HepG2 (cell line): ENCODE results near the gene ETHE1. TPM values are rescaled to one million over a fixed set of nuclear protein-coding genes. Genes with fewer than 3 reads are reported as not detected.

ENCODE experiments used
- AKAP8 ChIP-seq: sonication (generic); formaldehyde crosslinking; IDR thresholded peaks from 2 replicates; pipeline ENCODE4 v1.5.1; 2020; ENCODE audit warnings: mild to moderate bottlenecking, missing genetic modification reagents
- ARNT2 ChIP-seq: sonication (generic); formaldehyde crosslinking; IDR thresholded peaks from 2 replicates; pipeline ENCODE4 v1.8.0; 2022; ENCODE audit warnings: mild to moderate bottlenecking, low read depth, missing genetic modification reagents, moderate library complexity
- HINFP ChIP-seq: sonication (generic); formaldehyde crosslinking; IDR thresholded peaks from 2 replicates; pipeline ENCODE4 v1.4.0; 2020; ENCODE audit warnings: low read depth, mild to moderate bottlenecking, missing genetic modification reagents
- HOXA5 ChIP-seq: sonication (generic); formaldehyde crosslinking; IDR thresholded peaks from 2 replicates; pipeline ENCODE4 v1.4.0; 2020; ENCODE audit warnings: missing genetic modification reagents
- KLF16 ChIP-seq, 2 experiments: sonication (generic) in 1 of 2; formaldehyde crosslinking in 1 of 2; IDR thresholded peaks; 2 replicates each; pipeline versions ENCODE4 v1.6.1 to v1.8.0; 2016 to 2023; ENCODE audit warnings: missing genetic modification reagents in 2 of 2, missing compliant biosample characterization in 1 of 2
- MTF2 ChIP-seq: sonication (generic); formaldehyde crosslinking; IDR thresholded peaks from 2 replicates; pipeline ENCODE4 v1.5.0; 2020; ENCODE audit warnings: missing genetic modification reagents, borderline replicate concordance
- MYNN ChIP-seq: sonication (generic); formaldehyde crosslinking; IDR thresholded peaks from 2 replicates; pipeline ENCODE4 v1.4.0; 2020; ENCODE audit warnings: mild to moderate bottlenecking, low read depth, missing genetic modification reagents
- SAP130 ChIP-seq: IDR thresholded peaks from 2 replicates; pipeline ENCODE4 v1.6.1; 2016; ENCODE audit warnings: low read depth
- SRSF1 ChIP-seq: fragments of 200-400 bp; formaldehyde crosslinking; optimal IDR thresholded peaks from 2 replicates; pipeline ENCODE3; 2017; ENCODE audit warnings: mild to moderate bottlenecking, low read depth, low read length, moderate library complexity
- ZBTB38 ChIP-seq: sonication (generic); formaldehyde crosslinking; IDR thresholded peaks from 2 replicates; pipeline ENCODE4 v1.5.1; 2020; ENCODE audit warnings: mild to moderate bottlenecking, missing genetic modification reagents
- ZHX2 ChIP-seq, 2 experiments: sonication (generic) in 1 of 2; formaldehyde crosslinking in 1 of 2; IDR thresholded peaks; 2 replicates each; pipeline versions ENCODE4 v1.6.1 to v1.9.0; 2014 to 2022; ENCODE audit warnings: antibody characterized with exemption in 1 of 2, borderline replicate concordance in 1 of 2, inconsistent platforms in 1 of 2, low read depth in 1 of 2, missing genetic modification reagents in 1 of 2
- ZNF230 ChIP-seq: sonication (generic); formaldehyde crosslinking; IDR thresholded peaks from 2 replicates; pipeline ENCODE4 v1.4.0; 2020; ENCODE audit warnings: mild to moderate bottlenecking, missing genetic modification reagents
- ZNF333 ChIP-seq: sonication (generic); formaldehyde crosslinking; IDR thresholded peaks from 2 replicates; pipeline ENCODE4 v1.4.0; 2020; ENCODE audit warnings: mild to moderate bottlenecking, missing genetic modification reagents, borderline replicate concordance
- ZNF34 ChIP-seq: sonication (generic); formaldehyde crosslinking; IDR thresholded peaks from 2 replicates; pipeline ENCODE4 v1.4.0; 2020; ENCODE audit warnings: mild to moderate bottlenecking, missing genetic modification reagents, borderline replicate concordance
- ZNF343 ChIP-seq: sonication (generic); formaldehyde crosslinking; IDR thresholded peaks from 2 replicates; pipeline ENCODE4 v1.4.0; 2020; ENCODE audit warnings: mild to moderate bottlenecking, missing genetic modification reagents
- ZNF614 ChIP-seq: IDR thresholded peaks from 2 replicates; pipeline ENCODE4 v1.6.1; 2018; ENCODE audit warnings: missing biosample characterization, missing genetic modification reagents, inconsistent platforms, borderline replicate concordance
- polyA plus RNA-seq, 8 experiments: library from polyadenylated mRNA; depleted of rRNA in 3 of 8; stranded (reverse) in 7 of 8; unstranded in 1 of 8; fragments of >200 nt; fragmentation: Illumina TruSeq in 4 of 8; extraction: Trizol in 4 of 8; gene quantifications; 2 replicates each; pipeline versions ENCODE4 v1.2.1 to v1.2.3, GENCODE V29; 2011 to 2016; ENCODE audit warnings: low read depth in 4 of 8, missing spikeins in 1 of 8, mixed read lengths in 1 of 8; ENCODE audit not compliant: insufficient read depth in 1 of 8
- total RNA-seq, 5 experiments: library from RNA; depleted of rRNA; stranded (reverse); fragments of >200 nt; fragmentation: Illumina TruSeq; extraction: Trizol; gene quantifications; 2 replicates each; pipeline ENCODE4 v1.2.3, GENCODE V29; 2016; ENCODE audit warnings: low read depth in 1 of 5
- TF ChIP-seq, protein P1 (sequence below): sonication (generic); formaldehyde crosslinking; IDR thresholded peaks from 2 replicates; pipeline ENCODE4 v1.9.0; 2021; ENCODE audit warnings: missing genetic modification reagents, mild to moderate bottlenecking, borderline replicate concordance
- TF ChIP-seq, protein P2 (sequence below): sonication (generic); formaldehyde crosslinking; IDR thresholded peaks from 2 replicates; pipeline ENCODE4 v1.4.0; 2020; ENCODE audit warnings: mild to moderate bottlenecking, low read depth, missing genetic modification reagents

The ETHE1 gene
- total and polyA plus RNA-seq, 2 of the 13 experiments (the other 11 are each of a cell fraction or from before 2014, with no cell fraction given), result 32.5 to 58.4 TPM

DNA sequence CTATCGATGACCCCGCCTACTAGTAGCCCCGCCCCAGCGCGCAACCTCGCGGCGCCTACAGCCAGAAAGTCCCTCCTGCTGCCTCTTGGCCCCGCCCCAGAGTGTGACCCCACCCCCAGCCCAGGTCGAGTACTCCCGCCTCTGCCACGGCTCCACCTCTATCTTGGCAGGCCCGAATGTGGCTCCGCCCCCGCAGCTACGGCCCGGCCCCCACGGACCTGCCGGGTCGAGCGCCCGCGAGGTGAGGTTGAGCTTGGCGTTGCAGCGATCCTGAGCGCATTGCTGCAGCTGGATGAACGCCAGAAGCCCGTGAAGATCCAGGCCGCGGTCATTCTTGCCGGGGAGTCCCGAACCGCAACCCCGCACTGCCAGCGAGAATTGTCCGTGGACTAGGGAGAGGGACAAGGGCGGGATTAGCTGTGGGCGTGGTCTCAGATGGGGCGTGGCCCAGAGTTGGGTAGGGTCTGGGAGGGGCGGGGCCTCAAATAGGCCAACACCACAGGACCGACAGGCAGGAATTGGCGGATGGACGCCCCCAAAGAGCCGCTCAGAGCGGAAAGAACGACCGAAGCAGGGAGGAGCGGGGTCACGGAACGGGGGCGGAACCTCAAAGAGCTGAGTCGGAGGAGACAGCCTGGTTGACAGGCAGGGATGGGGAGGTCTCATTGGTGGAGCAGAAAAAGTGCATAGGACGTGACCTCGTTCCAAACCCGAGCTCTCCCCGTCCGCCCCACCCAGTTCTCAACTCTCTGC lies 63.4 kb downstream of the ETHE1 start (continued):
- TF ChIP-seq, protein P1, sequence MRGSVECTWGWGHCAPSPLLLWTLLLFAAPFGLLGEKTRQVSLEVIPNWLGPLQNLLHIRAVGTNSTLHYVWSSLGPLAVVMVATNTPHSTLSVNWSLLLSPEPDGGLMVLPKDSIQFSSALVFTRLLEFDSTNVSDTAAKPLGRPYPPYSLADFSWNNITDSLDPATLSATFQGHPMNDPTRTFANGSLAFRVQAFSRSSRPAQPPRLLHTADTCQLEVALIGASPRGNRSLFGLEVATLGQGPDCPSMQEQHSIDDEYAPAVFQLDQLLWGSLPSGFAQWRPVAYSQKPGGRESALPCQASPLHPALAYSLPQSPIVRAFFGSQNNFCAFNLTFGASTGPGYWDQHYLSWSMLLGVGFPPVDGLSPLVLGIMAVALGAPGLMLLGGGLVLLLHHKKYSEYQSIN (CRISPR knock-in tag), result no peak
- TF ChIP-seq KLF16 (CRISPR knock-in tag; IDR thresholded peaks at IDR 0.05) (0 out of 4 replicates have a peak, but pooled peaks of 1 of the 2 experiments have one; percentile 19), MTF2 (0 out of 2 replicates have a peak, but pooled peaks have one; percentile 23), ZHX2 (IDR thresholded peaks at IDR 0.05; ENCODE audit: low read depth) (peak; percentile 66; the same call in 1 of the 2 replicates), ZHX2 (CRISPR knock-in tag; IDR thresholded peaks at IDR 0.05; ENCODE audit: borderline replicate concordance) (no peak), SAP130 (CRISPR knock-in tag) (peak; percentile 51; the same call in 1 of the 2 replicates), ZNF230 (0 out of 2 replicates have a peak, but pooled peaks have one; percentile 19), AKAP8 (CRISPR knock-in tag) (peak; percentile 34; the same call in 1 of the 2 replicates), MYNN (CRISPR knock-in tag) (0 out of 2 replicates have a peak, but pooled peaks have one; percentile 40), ZNF34 (CRISPR knock-in tag) (0 out of 2 replicates have a peak, but pooled peaks have one; percentile 74), ZNF343 (peak; percentile 47; the same call in 1 of the 2 replicates), HOXA5 (no peak), ZBTB38 (CRISPR knock-in tag) (peak; percentile 22; the same call in 1 of the 2 replicates), ZNF333 (CRISPR knock-in tag) (no peak), ZNF614 (CRISPR knock-in tag) (no peak), ARNT2 (peak; percentile 61; the same call in 1 of the 2 replicates), HINFP (peak; percentile 34), SRSF1 (peak; percentile 16)
- TF ChIP-seq, protein P2, sequence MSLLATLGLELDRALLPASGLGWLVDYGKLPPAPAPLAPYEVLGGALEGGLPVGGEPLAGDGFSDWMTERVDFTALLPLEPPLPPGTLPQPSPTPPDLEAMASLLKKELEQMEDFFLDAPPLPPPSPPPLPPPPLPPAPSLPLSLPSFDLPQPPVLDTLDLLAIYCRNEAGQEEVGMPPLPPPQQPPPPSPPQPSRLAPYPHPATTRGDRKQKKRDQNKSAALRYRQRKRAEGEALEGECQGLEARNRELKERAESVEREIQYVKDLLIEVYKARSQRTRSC (CRISPR knock-in tag), result 0 out of 2 replicates have a peak, but pooled peaks have one; percentile 68
